ENCODE results near the gene GID8. TPM values are rescaled to one million over a fixed set of nuclear protein-coding genes. Genes with fewer than 3 reads are reported as not detected.

Gene GID8
- total and polyA plus RNA-seq, 2 of the 13 experiments (the other 11 are each of a cell fraction or from before 2014, with no cell fraction given) = 39.6 to 59.8 TPM

GRCh38 chr20:62972845-62973745 is 35.1 kb downstream of the GID8 start (continued):
- TF ChIP-seq CTCF (CRISPR knock-in tag; IDR thresholded peaks at IDR 0.05) (no peak), NFKB2 (CRISPR knock-in tag; IDR thresholded peaks at IDR 0.05; ENCODE audit: borderline replicate concordance) (no peak), MIER2 (CRISPR knock-in tag; IDR thresholded peaks at IDR 0.05) (no peak), ZNF687 (CRISPR knock-in tag; IDR thresholded peaks at IDR 0.05) (peak; percentile 4; the same call in 1 of the 2 replicates), LRRFIP1 (CRISPR knock-in tag; conservative IDR thresholded peaks at IDR 0.05) (no peak), JUNB (CRISPR knock-in tag; IDR thresholded peaks at IDR 0.05; ENCODE audit: borderline replicate concordance) (no peak), CENPT (CRISPR knock-in tag; IDR thresholded peaks at IDR 0.05; ENCODE audit: low read depth) (no peak), ZNF770 (CRISPR knock-in tag; IDR thresholded peaks at IDR 0.05) (no peak), NFE2L1 (CRISPR knock-in tag; IDR thresholded peaks at IDR 0.05; ENCODE audit: borderline replicate concordance) (no peak), GLMP (CRISPR knock-in tag; IDR thresholded peaks at IDR 0.05; ENCODE audit: borderline replicate concordance) (no peak), ZNF17 (CRISPR knock-in tag; IDR thresholded peaks at IDR 0.05) (no peak), PCBP2 (optimal IDR thresholded peaks at IDR 0.05; ENCODE audit: low read depth, low read length, poor library complexity, severe bottlenecking) (no peak), BHLHE40 (IDR thresholded peaks at IDR 0.05; ENCODE audit: low read length) (no peak), ZNF335 (CRISPR knock-in tag; IDR thresholded peaks at IDR 0.05) (no peak), PITX1 (CRISPR knock-in tag; IDR thresholded peaks at IDR 0.05) (no peak)
